OCI-LY7 (cell line): ENCODE data around the gene RNF19B.

ENCODE experiments used
- CTCF ChIP-seq: fragments of 200-600 bp; sonication (generic); conservative IDR thresholded peaks from 2 replicates; pipeline ENCODE4 v1.5.1; 2014; ENCODE audit warnings: mild to moderate bottlenecking, antibody characterized with exemption, low read length, moderate library complexity, mixed read lengths
- EZH2phosphoT487 ChIP-seq: fragments of 200-600 bp; sonication (generic); IDR thresholded peaks from 2 replicates; pipeline ENCODE4 v1.6.1; 2018; ENCODE audit warnings: low read depth, borderline replicate concordance, mild to moderate bottlenecking, mixed run types, antibody characterized with exemption, low read length, moderate library complexity, mixed read lengths

- TF ChIP-seq CTCF = no peak
- no peak for TF ChIP-seq EZH2phosphoT487
Observed at GRCh38 chr1:32897082-32898049, 67.2 kb downstream of the RNF19B start.
